AG08395 (cell line): Measurements from ENCODE around the gene FMOD.

Experiments
- DNase-seq: peaks from one replicate; pipeline ENCODE4 v3.0.0; 2012; ENCODE audit warnings: mixed read lengths, low spot score

FMOD gene

DNA sequence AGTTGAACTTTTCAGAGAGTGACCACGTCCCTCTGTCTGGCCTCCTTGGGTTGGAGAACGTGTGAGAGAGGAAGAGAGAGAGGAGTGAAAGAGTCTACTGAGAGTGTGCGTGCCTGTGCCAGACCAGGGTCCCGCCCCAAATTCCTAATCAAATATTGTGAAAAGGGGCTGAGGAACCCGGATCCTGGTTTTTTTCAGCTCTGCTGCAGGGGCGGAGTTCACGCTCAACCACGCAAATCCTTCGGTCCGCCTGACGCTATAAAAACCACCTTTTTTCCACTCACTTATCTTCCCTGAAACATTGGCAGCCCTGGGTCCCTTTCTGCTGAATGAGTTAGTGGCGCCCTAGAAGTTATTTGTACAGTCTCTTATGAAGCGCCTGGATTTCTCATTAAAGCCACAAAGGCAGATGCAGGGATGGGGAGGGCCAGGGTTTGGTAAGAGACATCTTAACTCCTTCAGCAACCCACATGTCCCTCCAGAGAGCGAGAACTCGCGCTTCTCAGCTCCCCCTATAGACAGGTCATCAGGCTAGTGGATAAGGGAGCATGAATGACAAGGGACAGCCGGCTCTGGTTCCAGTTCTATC, at the start of gene FMOD:
Gene FMOD (minus strand): TSS at position 86 of the 589 bp plus-strand sequence. CDS start 2,852 bp downstream, outside the sequence.
- peak; percentile 70 for DNase-seq

DNA sequence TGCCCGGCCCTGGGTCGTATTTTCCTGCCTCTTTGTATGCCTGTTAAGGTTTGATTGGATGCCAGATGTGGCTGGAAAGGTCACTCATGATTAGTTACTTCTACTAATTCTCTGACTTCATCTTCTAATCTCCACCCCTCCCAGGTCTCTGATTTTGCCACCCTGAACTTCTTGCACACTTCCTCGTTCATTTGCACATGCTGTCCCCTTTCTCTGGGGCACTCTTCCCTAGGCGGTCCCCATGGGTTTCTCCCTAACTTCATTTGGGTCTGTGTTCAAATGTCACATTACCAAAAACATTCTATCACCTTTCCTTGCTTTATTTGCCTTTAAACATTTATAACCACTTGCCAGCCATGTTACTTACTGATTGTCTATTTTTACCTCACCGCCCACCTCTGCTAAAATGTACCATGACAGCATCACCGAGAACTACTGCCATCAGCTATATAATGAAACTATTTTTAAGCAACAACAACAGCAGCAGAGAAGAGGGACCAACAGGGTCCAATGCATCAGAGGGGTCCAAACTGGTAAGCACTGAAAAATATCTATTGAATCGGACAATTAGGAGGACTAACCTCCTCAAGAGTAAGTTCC, 45.8 kb upstream of the FMOD start:
- no peak for DNase-seq

DNA sequence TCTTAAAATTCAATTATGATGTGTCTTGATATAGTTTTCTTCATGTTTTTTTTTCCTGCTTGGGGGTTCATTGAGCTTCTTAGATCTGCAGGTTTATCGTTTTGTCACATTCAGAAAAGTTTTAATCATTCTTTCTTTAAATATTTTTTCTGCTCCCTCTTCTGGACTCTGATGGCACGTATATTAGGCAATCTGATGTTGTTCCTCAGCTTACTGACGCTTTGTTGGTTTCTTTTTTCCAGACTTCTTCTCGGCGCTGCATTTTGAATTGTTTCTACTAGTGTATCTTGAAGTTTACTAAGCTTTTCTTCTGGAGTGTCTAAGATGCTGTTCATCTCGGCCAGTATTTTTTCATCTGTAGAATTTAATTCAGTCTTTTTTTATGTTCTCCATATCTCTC, 44.8 kb upstream of the FMOD start:
- peak; percentile 30 for DNase-seq

DNA sequence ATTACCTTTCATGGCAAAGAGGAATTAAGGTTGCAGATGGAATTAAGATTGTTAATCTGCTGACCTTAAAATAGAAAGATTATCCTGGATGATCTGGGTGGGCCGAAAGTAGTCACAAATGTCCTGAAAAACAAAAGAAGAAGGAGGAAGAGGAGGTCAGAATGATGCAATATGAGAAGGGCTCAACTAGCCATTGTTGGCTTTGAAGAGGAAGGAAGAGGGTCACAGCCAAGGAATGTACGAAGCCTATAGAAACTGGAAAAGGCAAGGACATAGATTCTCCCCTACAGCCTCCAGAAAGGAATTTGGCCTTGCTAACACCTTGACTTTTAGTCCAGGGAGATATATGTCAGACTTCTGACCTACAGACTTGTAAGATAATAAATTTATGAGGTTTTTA, 39.4 kb upstream of the FMOD start:
- DNase-seq, result no peak

DNA sequence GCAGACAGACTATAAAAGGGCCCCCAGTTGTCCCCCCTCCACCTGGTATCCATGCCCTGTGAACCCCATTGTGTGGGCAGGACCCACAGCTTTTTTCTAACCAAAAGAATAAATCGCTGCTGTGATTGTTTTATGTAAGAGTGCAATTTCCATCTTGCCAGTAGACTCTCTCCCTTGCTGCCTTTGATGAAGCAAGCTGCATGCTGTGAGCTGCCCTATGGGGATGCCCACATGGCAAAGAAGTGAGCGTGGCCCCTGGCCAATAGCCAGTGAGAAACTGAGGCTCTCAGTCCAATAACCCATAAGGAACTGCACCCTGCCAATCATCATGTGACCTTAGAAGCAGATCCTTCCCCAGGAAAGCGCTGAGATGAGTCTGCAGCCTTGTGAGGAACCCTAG, 37.8 kb upstream of the FMOD start:
- no peak for DNase-seq

DNA sequence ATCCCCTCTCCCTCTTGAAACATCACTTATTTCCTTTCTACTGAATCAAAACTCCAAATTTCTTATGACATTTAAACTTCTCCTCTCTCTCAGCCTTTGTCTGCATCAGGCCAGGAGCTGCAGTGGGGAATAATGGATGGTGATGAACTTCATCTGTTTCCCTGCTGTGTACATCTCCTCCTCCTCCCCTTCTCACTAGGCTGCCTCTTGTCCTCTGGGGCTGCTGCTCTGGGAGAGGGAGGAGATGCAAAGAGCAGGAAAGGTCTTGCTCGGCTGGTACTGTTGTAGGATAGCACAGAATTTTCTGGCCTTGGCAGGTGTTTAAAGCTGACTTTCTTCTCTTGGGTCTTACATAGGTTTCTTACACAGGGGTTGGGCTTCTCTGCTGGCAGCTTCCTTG, 31.1 kb upstream of the FMOD start:
- no peak for DNase-seq

DNA sequence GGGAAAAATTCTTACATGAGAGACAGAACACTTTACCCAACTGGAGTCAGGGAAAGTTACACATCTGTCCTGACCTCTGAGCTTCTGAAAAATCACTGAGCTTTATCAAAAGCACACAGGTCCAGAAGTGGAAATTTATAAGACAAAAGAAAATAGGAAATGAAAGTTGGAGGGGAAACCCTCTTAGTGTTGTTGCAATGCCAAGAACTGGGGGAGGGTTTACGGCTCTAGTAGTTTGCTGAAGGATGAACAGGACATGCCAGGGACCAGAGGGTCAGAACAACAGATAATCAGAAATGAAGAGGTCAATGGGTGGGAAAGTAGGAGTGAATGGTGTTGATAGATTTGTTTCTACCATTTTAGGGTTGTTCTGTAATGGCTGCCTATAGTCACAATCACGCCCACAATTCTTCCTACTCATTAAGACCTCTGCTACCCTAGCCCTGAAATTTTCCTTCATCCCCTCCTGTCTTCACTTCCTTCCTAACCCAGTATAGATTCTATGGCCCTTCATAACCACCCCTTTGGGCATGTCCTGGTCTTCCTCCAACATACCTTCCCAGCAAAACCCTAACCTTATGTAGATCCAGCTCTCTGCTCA, 30.3 kb upstream of the FMOD start:
- no peak for DNase-seq

DNA sequence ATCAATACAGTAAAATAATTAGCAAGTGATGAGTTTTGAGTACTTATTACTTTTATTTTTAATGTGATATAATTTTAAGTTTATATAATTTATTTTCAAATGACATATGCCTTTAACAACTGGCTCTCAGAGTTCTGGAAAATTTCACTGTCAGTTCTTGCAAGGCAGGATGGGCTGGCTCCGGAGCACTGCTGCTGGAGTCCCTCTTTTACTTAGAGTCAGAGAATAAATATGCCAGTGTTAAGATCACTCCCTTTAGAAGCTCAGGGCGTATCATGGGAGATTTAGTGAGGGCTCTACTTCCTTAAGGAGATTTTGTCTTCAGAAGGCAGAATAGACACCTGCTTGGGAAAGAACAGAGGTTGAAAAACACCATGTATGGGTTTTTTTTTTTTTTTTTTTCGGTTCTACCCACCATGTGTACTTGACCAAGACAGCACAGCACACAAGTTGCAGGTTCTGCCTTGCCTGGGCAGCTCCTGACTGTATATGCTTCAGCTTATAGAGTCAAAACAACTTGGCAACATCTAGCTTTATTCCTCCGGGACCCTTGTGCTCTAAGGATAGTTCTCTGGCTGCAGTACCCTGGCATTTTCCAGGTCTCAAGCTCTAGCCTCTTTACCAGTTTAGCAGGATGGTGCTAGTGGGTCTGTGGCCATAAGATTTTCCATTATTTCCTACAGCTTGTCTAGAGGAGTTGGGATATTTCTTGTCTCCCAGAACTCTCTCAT, 29.7 kb upstream of the FMOD start:
- no peak for DNase-seq

DNA sequence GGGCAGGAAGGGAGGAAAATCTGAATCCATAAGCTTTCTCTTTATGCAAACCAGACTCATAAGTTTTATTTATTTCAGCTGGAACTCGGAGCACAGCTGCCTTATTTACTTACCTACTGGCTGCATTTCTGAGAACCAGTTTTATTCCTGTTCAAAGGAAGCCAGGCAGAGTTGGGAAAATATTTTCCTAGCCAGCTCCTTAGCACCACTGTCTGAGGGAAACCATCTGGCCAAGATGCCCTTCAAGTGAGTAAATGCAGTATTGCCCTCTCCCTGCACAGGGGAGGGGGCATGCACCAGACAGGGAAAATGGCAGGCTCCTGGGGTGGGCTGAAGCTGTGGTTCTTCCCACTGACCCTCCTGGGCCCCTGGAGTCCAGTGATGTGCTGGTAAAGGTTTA, 28.9 kb upstream of the FMOD start:
- no peak for DNase-seq

DNA sequence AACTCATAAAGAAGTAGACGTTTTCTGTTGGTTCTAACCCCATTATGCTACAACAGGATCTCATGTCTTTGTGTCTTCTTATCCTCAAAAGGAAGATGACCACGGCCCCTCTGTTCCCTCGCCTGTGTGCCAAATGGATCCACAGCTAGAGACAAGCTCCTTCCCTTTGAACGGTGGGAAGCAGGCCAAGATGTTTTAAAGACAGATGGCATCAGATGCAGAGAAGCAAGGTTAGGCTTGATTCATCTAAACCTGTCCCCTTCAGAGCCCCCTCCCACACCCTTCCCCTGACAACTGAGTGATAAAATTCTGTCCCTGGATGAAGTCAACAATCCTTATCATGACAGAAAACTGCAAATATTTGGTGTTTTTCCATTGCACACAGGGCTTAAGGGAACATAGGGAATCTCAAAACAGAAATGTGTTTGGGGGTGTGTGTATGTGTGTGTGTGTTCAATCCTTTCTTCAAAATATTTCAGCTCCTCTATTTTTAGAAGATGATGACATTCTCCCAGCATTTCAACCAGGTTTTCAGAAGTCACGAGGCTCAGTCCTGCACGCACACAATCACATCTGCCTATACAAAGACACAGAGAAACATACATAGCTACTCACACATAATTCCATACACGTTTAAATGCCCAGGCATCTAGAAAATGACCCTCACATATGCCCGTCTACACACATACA, 27.8 kb upstream of the FMOD start:
- DNase-seq, result peak; percentile 36

DNA sequence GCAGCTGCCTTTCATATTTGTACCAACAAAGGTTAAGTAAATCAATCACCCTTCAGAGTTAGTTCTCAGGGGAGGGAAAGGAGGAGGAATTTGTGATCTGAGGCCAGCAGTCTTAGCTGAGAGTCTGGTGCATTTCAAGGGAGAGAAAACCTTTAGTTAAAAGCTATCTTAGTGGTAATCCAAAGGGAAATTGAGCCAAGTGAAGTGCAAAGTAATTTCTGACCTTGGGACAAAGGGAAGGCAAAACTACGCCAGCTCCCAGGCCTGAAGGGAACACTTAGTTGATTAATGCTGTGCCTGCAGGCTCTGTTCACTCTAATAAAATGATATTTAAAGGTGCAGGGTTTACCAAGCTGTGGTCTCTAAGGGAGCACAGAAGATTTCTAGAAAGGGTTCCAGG, 23.1 kb upstream of the FMOD start:
- DNase-seq, result no peak

DNA sequence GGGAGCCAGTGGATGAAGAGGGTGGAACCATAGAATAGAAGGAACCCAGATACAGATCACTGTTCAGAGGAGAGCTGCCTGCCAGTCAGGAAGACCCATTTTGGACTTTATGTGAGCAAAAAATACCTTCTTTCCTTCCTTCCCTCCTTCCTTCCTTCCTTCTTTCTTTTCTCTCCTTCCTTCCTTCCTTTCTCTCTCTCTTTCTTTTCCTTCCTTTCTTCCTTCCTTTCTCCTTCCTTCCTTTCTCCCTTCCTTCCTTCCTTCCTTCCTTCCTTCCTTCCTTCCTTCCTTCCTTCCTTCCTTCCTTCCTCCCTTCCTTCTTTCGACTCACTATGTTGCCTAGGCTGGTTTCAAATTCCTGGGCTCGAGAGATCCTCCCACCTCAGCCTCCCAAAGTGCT, 22.1 kb upstream of the FMOD start:
- DNase-seq, result no peak

DNA sequence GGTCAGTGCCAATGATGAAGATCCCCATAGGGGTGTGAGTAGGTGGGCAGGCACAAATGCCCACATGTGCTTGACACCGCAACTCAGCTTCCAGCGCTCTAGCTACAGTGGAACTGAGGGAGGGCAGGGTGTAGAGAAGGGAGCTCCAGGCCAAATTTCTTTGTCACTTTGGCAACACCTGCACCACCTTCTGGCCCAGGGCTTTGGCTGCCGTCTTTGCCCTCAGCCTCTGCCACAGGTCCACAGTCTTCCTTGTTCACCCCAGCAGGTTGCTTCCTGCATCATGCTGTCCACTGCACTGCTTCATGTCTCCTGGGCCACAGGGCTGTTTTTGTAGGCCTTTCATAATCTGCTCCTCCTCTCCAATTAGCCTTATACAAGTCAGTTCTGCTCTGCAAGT, 20.4 kb upstream of the FMOD start:
- DNase-seq, result no peak

DNA sequence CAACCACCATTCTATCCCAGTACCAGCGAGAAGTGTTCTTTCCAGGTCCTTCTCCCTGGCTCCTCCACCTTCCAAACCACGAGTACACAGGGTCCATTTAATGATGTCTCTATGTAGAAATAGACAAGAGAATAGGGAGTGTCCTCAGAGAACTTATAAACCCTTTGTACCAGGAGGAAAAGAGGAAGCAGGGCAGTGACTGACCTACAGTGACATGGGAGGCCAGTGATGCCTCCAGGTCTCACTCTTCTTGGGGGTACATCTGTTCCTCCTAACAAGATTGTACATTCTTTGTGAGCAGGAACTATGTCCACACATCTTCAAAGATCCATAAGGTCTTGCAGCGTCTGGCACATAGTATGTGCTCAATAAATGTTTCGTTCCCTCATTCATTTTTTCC, 18.7 kb upstream of the FMOD start:
- no peak for DNase-seq

DNA sequence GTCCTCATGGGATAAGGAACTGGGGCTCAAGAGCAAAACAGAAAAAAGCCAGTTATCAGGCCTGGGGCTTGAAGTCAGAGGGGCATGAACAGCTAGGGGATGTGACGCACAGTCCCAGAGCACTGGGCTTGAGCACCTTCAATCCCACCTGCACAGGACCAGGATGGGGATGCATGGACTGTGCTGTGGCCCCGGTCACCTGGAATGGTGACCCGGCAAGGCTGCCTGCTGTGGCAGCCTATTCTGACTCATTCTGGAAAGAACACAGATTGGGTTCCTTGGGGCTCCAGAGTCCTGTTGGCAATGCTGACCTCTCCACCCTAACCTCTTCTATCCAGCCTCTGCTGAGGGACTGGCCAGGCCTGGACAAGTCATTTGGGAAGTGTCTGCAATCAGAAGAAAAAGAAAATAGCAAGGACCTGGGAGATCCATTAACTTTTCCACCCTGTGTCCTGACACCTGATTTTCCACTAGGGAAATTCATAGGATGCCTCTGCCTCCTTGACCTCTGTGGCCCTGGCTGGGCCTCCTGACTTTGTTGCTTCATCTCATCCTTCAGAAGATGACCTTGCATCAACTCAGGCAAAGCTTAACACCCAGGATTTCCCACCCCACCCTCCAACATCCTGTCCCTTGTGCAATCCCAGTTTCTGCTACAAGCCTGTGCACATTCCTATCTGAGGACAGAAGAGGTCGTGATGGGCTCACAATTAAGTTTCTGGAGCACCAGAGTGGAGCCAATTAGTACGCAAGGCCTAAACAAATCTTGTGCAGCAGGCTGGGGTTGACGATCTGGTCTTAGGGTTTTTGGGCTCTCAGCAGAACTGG, 17.9 kb upstream of the FMOD start:
- DNase-seq, result peak; percentile 90

DNA sequence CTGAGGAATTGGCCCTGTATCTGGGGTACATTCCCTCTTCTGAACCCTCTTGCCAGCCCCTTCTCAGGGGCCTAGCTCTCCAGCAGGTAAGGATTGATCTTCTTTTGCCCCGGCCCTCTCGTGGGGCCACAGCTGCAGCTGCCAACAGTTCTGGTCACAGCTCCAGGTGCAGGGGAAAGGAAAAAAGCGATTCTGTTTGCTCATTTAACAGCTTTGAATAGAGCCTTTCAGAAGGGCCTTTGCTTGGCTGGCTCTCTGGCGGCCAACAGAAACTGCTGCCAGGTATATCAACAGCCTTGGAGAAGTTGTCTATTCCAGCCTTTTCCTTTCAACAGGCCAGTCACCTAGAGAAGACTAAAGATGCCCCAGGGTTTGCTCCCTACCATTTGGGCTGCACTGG, 16.1 kb upstream of the FMOD start:
- no peak for DNase-seq

DNA sequence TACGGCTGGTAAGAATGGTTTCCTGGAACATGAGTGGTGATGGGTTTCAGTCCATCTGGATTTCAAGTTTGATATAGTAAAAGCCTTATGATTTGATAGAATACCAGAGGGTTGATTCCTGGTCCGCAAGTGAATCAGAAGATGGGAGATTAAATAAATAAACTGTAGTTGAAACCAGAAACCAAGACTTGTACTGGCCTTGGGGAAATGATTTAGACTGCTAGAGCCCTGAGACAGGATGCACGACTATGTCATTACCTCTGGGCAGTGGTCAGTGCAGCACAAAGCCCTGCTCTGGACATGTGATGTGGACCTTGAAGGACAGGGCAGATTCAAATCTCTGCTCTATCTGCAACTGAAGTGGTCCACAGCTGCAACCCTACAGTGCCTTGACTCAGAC, 15.6 kb upstream of the FMOD start:
- no peak for DNase-seq

DNA sequence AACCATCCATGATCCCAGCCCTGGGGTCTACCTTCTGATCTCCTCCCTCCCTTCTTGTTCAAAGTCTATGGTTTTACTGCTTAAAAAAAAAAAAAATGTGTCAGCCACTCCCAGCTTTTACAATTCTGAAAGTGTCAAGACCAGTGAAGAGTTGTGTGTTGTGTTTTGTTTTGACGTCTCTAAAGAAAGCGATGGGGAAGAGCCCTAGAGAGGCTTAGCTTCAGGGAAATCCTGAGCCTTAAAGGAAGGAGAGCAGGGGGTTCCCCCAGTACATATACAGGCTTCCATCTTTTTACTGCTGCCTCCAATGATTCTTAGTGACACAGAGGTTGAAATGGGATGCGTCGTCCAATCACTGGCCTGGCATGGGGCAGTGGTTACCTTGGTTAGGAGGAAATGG, 13.9 kb upstream of the FMOD start:
- DNase-seq, result no peak

DNA sequence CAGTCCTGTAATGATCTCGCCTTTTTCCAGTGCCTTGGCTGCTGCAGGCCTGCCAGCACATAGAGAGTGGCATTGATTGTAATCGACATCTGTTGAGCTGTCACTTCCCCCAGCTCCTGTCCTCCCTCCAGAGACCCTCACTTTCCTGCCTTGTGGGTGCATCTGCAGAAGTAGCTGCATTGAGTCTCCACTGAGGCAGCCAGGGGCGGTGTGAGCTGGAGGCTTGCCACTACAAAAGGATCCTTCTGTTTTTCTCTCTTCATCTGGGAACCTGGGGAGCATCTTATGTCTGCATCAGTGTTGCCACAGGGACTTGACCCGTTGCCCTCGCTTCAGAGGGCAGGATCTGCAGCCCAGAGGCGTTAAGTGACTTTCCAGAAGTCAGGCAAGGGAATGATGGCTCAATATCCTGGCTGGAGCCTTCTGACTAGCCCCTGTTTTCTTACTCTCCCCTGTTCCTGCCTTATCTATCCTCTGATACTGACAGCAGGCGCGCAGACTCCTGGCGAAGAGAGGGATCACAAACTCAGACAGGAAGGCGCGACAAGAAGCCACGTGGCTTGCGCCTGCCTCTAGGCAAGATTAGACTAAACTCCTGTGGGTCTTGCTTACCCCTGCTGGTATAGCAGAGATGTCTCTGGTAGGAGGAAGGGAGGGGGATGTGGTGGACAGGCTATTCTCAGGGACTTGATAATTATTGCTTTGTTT, 13.3 kb upstream of the FMOD start:
- no peak for DNase-seq

DNA sequence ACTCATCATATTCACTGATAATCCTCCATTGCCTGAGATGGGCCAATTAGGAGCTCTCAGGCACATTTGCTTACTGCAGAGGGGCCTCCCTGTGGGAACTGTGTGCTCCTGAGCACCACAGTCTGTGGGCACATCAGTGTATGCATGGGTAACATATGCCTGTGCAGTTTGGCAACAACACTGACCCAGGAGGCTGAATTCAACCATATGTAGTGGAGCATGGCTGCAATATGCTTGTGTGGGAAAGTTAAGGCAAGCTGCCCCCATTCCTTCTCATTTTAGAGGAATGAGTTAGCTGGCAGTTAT, 11.8 kb upstream of the FMOD start:
- DNase-seq, result no peak

DNA sequence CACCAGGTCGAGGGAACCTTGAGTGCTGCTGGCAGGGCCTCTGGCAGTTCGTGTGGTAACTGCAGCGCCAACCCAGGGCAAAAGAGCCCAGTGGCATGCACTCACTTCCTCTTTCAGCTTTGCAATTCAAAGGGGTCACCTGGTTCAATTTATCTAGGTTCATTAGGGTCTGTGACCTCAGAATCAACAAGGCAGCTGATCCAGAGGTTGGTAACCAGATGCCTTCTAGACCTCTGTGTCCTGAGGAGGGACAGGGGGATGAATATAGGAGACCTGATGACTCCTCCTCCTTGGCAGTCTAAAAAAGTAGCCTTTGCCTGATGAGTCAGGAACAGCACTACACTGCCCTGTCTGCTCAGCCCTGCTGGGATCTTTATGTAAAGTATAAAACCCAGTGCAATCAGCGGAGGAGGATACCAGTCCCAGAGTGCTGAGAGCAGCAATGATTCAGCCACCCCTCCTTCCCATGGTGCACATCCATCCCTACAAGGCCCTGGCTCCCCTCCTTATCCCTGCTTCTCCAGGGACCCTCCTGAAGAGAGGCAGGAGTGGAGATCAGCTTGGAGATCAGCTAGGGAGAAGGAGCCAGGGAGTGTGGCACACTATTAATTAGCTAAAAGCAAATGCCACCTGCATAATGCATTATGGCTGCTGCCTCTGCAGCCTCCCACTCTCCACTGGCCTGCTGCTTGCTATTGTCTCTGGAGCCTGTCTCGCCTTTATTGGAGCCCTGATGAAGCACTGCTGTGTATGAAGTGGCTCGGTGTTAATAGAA, 11.2 kb upstream of the FMOD start:
- peak; percentile 66 for DNase-seq
